CD4-positive, alpha-beta T cell (primary cell): ENCODE results near the gene MBOAT2. TPM values are rescaled to one million over a fixed set of nuclear protein-coding genes. Genes with fewer than 3 reads are reported as not detected.
"Not testable (repeated sequence)": the region's sequence is repeated elsewhere in the genome, so short reads cannot be mapped to it uniquely, and the experiment has no call there.

ENCODE experiments used
- ATAC-seq: fragments of 200-7000 bp; cut with Tn5 transposase; one replicate; pipeline ENCODE4 v1.10.0; 2022; ENCODE audit warnings: mild to moderate bottlenecking; ENCODE audit not compliant: poor library complexity
- CTCF ChIA-PET: fragments of 350-600 bp; sonication (Branson Sonifier 250); formaldehyde crosslinking; loops from one replicate; lab custom pipeline; 2021; ENCODE audit warnings: antibody characterized with exemption, inconsistent platforms; lab: Charles Lee
- POLR2A ChIA-PET: fragments of 350-600 bp; sonication (Branson Sonifier 250); formaldehyde crosslinking; loops from one replicate; lab custom pipeline; 2021; ENCODE audit warnings: antibody characterized with exemption, inconsistent platforms; lab: Charles Lee
- DNase-seq, 14 experiments: peaks; one replicate each; pipeline ENCODE4 v3.0.0-alpha.2; 2013 to 2020; ENCODE audit warnings: mixed read lengths in 2 of 14
- H3K27ac ChIP-seq, 2 donors: one replicate each; pipeline versions ENCODE4 v1.5.1 to v1.7.0; 2013; ENCODE audit warnings: low read length in 2 of 2, low read depth in 1 of 2, mild to moderate bottlenecking in 1 of 2
- H3K27me3 ChIP-seq, 2 experiments: 1 replicate in 1 of 2; 2 replicates in 1 of 2; pipeline versions ENCODE4 v1.6.1 to v1.7.0; 2013; ENCODE audit warnings: low read length in 2 of 2, control low read depth in 1 of 2, mild to moderate bottlenecking in 1 of 2, moderate library complexity in 1 of 2; ENCODE audit not compliant: insufficient read depth in 2 of 2, control insufficient read depth in 1 of 2
- H3K36me3 ChIP-seq: one replicate; pipeline ENCODE4 v1.6.1; 2013; ENCODE audit warnings: low read length, control low read depth; ENCODE audit not compliant: insufficient read depth
- H3K4me1 ChIP-seq: one replicate; pipeline ENCODE4 v1.6.1; 2013; ENCODE audit warnings: low read length, control low read depth; ENCODE audit not compliant: insufficient read depth
- H3K4me3 ChIP-seq: one replicate; pipeline ENCODE4 v1.5.1; 2013; ENCODE audit warnings: mild to moderate bottlenecking, low read length, moderate library complexity
- H3K9me3 ChIP-seq, 2 experiments: 1 replicate in 1 of 2; 2 replicates in 1 of 2; pipeline versions ENCODE4 v1.6.1 to v1.7.0; 2013; ENCODE audit warnings: low read length in 2 of 2, mild to moderate bottlenecking in 2 of 2, control low read depth in 1 of 2, moderate library complexity in 1 of 2; ENCODE audit not compliant: control insufficient read depth in 1 of 2, insufficient read depth in 1 of 2
- H3K27ac Mint-ChIP-seq: one replicate; pipeline ENCODE4 v1.8.0; 2020; ENCODE audit warnings: mixed read lengths
- H3K27me3 Mint-ChIP-seq: one replicate; pipeline ENCODE4 v1.8.0; 2021; ENCODE audit warnings: mixed read lengths
- H3K36me3 Mint-ChIP-seq: one replicate; pipeline ENCODE4 v1.8.0; 2021; ENCODE audit warnings: low read depth, mixed read lengths
- H3K4me1 Mint-ChIP-seq: one replicate; pipeline ENCODE4 v1.8.0; 2021; ENCODE audit warnings: low read depth, mixed read lengths
- H3K4me3 Mint-ChIP-seq: one replicate; pipeline ENCODE4 v1.8.0; 2020; ENCODE audit warnings: mild to moderate bottlenecking, mixed read lengths
- H3K9me3 Mint-ChIP-seq: one replicate; pipeline ENCODE4 v1.8.0; 2020; ENCODE audit warnings: mixed read lengths
- intact Hi-C, 2 experiments: fragments of 100-400 bp; cut with DNase I in 1 of 2; cut with micrococcal nuclease in 1 of 2; formaldehyde crosslinking; loops; one replicate each; pipeline versions ENCODE4 v1.15.1 to v1.9.0; 2023 to 2025; cut with DNase I, micrococcal nuclease
- total RNA-seq, 174 experiments: library from RNA in 2 of 174; stranded (reverse) in 2 of 174; gene quantifications; one replicate each; pipeline ENCODE4 v1.2.3 and lab custom pipeline; 2021 to 2026
- TF ChIP-seq, protein P1 (sequence below): fragments of 200-600 bp; IDR thresholded peaks from one replicate; pipeline ENCODE4 v1.8.0; 2022; ENCODE audit warnings: antibody characterized with exemption, mild to moderate bottlenecking

The MBOAT2 gene
- total RNA-seq, 2 experiments from 2014 or later: 1.9 to 2.0 TPM

GRCh38 chr2:8918412-8918811 lies 85.1 kb downstream of the MBOAT2 start:
- no peak overlapping the region for H3K27ac ChIP-seq
- ATAC-seq (no peak), DNase-seq (no peak)
- H3K9me3 ChIP-seq: no peaks in the 10 kb centered on the region
- CTCF ChIA-PET: no interaction called here
- H3K36me3 Mint-ChIP-seq: no peaks in the 10 kb centered on the region
- TF ChIP-seq, protein P1, sequence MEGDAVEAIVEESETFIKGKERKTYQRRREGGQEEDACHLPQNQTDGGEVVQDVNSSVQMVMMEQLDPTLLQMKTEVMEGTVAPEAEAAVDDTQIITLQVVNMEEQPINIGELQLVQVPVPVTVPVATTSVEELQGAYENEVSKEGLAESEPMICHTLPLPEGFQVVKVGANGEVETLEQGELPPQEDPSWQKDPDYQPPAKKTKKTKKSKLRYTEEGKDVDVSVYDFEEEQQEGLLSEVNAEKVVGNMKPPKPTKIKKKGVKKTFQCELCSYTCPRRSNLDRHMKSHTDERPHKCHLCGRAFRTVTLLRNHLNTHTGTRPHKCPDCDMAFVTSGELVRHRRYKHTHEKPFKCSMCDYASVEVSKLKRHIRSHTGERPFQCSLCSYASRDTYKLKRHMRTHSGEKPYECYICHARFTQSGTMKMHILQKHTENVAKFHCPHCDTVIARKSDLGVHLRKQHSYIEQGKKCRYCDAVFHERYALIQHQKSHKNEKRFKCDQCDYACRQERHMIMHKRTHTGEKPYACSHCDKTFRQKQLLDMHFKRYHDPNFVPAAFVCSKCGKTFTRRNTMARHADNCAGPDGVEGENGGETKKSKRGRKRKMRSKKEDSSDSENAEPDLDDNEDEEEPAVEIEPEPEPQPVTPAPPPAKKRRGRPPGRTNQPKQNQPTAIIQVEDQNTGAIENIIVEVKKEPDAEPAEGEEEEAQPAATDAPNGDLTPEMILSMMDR: no peak
- no peaks in the 10 kb centered on the region for H3K27me3 ChIP-seq
- POLR2A ChIA-PET: no interaction called here
- H3K4me1 ChIP-seq: no peaks in the 10 kb centered on the region
- H3K27ac Mint-ChIP-seq: no peak overlapping the region
- H3K4me3 Mint-ChIP-seq: no peak overlapping the region
- H3K4me3 ChIP-seq: no peak overlapping the region
- no peaks in the 10 kb centered on the region for H3K4me1 Mint-ChIP-seq
- H3K9me3 Mint-ChIP-seq: peaks cover 4% of the 10 kb centered on the region
- no peaks in the 10 kb centered on the region for H3K36me3 ChIP-seq
- no peaks in the 10 kb centered on the region for H3K27me3 Mint-ChIP-seq
- intact Hi-C loops: no loop called here

- ATAC-seq (no peak), DNase-seq (no peak)
- Mint-ChIP-seq H3K9me3 (peaks cover 8% of the 10 kb centered on the region), H3K36me3 (no peaks in the 10 kb centered on the region), H3K4me1 (no peaks in the 10 kb centered on the region), H3K27me3 (no peaks in the 10 kb centered on the region), H3K4me3 (no peak overlapping the region), H3K27ac (no peak overlapping the region)
- ChIA-PET POLR2A (no interaction called here), CTCF (no interaction called here)
- Histone ChIP-seq H3K9me3 (no peaks in the 10 kb centered on the region), H3K36me3 (no peaks in the 10 kb centered on the region), H3K4me1 (no peaks in the 10 kb centered on the region), H3K4me3 (no peak overlapping the region), H3K27me3 (no peaks in the 10 kb centered on the region), H3K27ac (no peak overlapping the region)
- intact Hi-C loops: no loop called here
- TF ChIP-seq, protein P1: no peak
Measured at GRCh38 chr2:8915941-8916340, 87.5 kb downstream of the MBOAT2 start.

GRCh38 chr2:8913767-8914166 lies 89.7 kb downstream of the MBOAT2 start:
- H3K4me3 ChIP-seq, H3K36me3 ChIP-seq, DNase-seq, H3K9me3 ChIP-seq, H3K27me3 ChIP-seq, ATAC-seq, H3K4me1 Mint-ChIP-seq, H3K27ac Mint-ChIP-seq, H3K9me3 Mint-ChIP-seq, H3K4me1 ChIP-seq, intact Hi-C loops, H3K27me3 Mint-ChIP-seq, CTCF ChIA-PET, H3K27ac ChIP-seq, H3K4me3 Mint-ChIP-seq, POLR2A ChIA-PET, H3K36me3 Mint-ChIP-seq: not testable (repeated sequence)

DNA sequence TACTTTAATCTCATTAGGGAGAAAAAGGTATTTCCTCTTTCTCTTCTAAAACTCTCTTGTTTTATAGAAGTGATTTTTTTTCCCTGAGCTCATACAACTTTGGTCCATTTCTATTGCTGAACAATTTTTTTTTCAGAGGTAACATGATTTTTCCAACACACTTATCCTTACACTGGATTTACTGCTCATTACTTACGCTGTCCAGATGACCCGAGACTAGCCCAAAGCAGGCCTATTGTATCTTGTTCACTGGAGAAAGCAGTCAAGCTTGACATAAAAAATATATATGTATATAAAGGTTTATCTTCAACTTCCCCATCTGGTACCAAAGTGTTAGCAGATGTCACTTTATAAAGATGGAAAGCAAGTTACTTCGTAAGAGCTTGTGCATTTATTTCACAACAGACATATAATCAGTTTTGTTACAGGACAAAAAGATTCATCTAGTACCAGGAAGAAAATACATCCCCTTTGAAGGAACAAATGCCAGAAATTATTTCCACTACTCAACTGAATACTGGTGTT lies 95.7 kb downstream of the MBOAT2 start:
- Histone ChIP-seq H3K36me3 (no peaks in the 10 kb centered on the region), H3K9me3 (no peaks in the 10 kb centered on the region), H3K4me3 (no peak overlapping the region), H3K27me3 (no peaks in the 10 kb centered on the region), H3K4me1 (no peaks in the 10 kb centered on the region), H3K27ac (no peak overlapping the region)
- no peaks in the 10 kb centered on the region for H3K36me3 Mint-ChIP-seq
- DNase-seq: no peak
- H3K9me3 Mint-ChIP-seq: peaks cover 3% of the 10 kb centered on the region
- no peak overlapping the region for H3K27ac Mint-ChIP-seq
- H3K27me3 Mint-ChIP-seq: no peaks in the 10 kb centered on the region
- ChIA-PET POLR2A (no interaction called here), CTCF (interaction anchor here (0.8 kb wide), 1 partner anchor 8 kb away, joined by 3 read pairs; no protein-coding TSS in a partner anchor)
- no peak for ATAC-seq
- intact Hi-C loops: no loop called here
- no peaks in the 10 kb centered on the region for H3K4me1 Mint-ChIP-seq
- no peak overlapping the region for H3K4me3 Mint-ChIP-seq
- TF ChIP-seq, protein P1: no peak

DNA sequence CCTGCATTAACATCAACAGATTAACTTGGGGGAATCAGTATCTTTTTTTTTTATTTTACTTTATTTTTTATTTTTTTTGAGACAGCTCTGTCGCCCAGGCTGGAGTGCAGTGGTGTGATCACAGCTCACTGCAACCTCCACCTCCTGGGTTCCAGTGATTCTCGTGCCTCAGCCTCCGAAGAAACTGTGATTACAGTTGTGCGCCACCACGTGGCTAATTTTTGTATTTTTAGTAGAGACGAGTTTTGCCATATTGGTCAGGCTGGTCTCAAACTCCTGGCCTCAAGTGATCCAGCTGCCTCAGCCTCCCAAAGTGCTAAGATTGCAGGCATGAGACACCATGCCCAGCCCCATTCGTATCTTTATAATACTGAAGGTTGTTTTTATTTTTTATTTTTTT lies 99.6 kb downstream of the MBOAT2 start:
- H3K4me1 Mint-ChIP-seq, CTCF ChIA-PET, H3K27me3 ChIP-seq, H3K9me3 Mint-ChIP-seq, H3K4me3 ChIP-seq, H3K4me1 ChIP-seq, DNase-seq, intact Hi-C loops, H3K9me3 ChIP-seq, H3K27ac ChIP-seq, H3K27ac Mint-ChIP-seq, H3K36me3 Mint-ChIP-seq, POLR2A ChIA-PET, H3K36me3 ChIP-seq, H3K27me3 Mint-ChIP-seq, ATAC-seq, H3K4me3 Mint-ChIP-seq: not testable (repeated sequence)
